Choroid plexus epithelial cell (primary cell): ENCODE data around the gene MOB3B.

Experiments
- DNase-seq: peaks from one replicate; pipeline ENCODE4 v3.0.0-alpha.2; 2010; ENCODE audit warnings: low read depth
- H3K4me3 ChIP-seq: 2 replicates; pipeline ENCODE4 v1.5.1; 2011; ENCODE audit warnings: low read depth, mild to moderate bottlenecking, control low read depth, low read length, moderate library complexity
- CTCF ChIP-seq: conservative IDR thresholded peaks from 2 replicates; pipeline ENCODE4 v1.5.1; 2011; ENCODE audit warnings: low read depth, mild to moderate bottlenecking, control low read depth, inconsistent platforms, low read length, moderate library complexity

Gene MOB3B

GRCh38 chr9:27400334-27400880 lies 129.2 kb downstream of the MOB3B start:
- no peak overlapping the region for H3K4me3 ChIP-seq
- TF ChIP-seq CTCF = no peak
- no peak for DNase-seq

GRCh38 chr9:27398982-27399653 lies 130.5 kb downstream of the MOB3B start:
- DNase-seq = no peak
- no peak overlapping the region for H3K4me3 ChIP-seq
- no peak for TF ChIP-seq CTCF

GRCh38 chr9:27396495-27396894 lies 133.1 kb downstream of the MOB3B start:
- DNase-seq = no peak
- TF ChIP-seq CTCF = no peak
- no peak overlapping the region for H3K4me3 ChIP-seq

DNA sequence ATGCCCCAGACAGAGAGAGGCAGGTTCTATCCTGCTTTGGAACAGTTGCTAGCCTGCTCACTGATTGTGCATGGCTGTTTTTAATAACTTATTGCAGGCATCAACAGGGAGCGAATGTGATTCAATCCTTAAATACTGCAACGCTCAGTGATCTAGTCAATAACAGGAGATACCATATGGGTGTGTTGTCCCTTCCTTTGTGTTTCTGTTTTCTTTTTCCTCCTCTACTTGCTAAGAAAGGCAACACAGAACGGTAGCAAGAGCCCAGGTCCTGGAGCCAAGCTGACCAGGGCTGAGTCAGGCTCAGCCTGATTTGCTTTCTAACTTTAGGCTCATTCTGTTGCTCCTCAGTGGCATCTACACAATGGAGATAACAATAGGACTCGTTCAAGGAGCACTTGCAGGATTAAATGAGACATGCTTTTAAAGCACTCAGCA lies 134.1 kb downstream of the MOB3B start:
- no peak for DNase-seq
- H3K4me3 ChIP-seq = no peak overlapping the region
- no peak for TF ChIP-seq CTCF

DNA sequence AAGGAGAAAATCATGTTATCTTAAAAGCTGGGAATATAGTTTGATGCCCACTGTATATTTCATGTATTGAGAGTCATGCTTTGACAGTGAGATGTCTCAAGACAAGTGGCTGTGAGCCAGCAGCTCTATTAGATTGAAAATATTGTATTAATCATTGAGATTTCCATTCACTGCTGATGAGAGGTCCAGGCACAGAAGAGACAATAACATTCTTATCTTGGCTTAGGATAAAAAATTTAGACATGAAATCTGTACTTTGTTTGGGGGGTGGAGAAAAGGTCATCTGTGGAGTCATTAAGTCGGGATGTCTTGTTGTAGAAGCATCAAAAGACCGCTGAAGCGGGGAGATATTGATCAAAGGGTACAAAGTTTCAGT lies 134.8 kb downstream of the MOB3B start:
- TF ChIP-seq CTCF = no peak
- no peak overlapping the region for H3K4me3 ChIP-seq
- no peak for DNase-seq

- TF ChIP-seq CTCF = no peak
- DNase-seq = peak; percentile 4
- no peak overlapping the region for H3K4me3 ChIP-seq
These were observed 135.3 kb downstream of the MOB3B start for GRCh38 chr9:27394154-27394825.
